Stimulated activated CD8-positive, alpha-beta memory T cell treated with anti-CD3 and anti-CD28 coated beads, Interleukin-2, amount 100 ng/mL, for 1 hour (primary cell): ENCODE data around the gene UBE2QL1.

Experiments used
- DNase-seq, 2 donors: peaks; one replicate each; pipeline ENCODE4 v3.0.0-alpha.2; 2020; ENCODE audit warnings: low read depth in 2 of 2

UBE2QL1 gene, protein sequence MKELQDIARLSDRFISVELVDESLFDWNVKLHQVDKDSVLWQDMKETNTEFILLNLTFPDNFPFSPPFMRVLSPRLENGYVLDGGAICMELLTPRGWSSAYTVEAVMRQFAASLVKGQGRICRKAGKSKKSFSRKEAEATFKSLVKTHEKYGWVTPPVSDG

DNA sequence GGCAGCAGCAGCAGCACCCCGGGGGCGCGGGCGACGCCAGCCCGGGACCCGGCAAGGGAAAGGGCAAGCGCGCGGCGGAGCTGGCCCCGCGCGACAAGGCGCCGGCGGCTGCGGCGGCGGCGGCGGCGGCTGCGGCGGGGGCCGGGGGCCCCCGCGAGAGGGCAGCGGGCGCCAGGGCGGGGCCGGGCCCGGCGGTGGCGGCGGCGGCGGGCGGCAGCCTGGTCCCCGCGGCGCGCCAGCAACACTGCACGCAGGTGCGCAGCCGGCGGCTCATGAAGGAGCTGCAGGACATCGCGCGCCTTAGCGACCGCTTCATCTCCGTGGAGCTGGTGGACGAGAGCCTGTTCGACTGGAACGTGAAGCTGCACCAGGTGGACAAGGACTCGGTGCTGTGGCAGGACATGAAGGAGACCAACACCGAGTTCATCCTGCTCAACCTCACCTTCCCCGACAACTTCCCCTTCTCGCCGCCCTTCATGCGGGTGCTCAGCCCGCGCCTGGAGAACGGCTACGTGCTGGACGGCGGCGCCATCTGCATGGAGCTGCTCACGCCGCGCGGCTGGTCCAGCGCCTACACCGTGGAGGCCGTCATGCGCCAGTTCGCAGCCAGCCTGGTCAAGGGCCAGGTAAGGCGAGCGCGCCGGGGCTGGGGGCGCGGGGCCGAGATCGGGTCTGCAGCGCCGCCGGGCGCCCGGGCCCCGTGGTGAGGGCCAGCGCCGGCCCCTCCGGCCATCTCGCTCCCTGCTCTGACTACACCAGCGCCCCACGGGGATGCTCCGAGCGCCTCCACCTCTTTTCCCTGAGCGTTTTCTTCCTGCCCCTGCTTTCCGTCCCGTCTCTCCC lies at the start of gene UBE2QL1:
Gene UBE2QL1 (plus strand): TSS at position 238 of the 843 bp plus-strand sequence. CDS start 35 bp downstream, at position 273.
- DNase-seq: no peak

GRCh38 chr5:6399980-6400910 lies 48.4 kb upstream of the UBE2QL1 start:
- no peak for DNase-seq

- no peak for DNase-seq
These were observed 47.2 kb upstream of the UBE2QL1 start for GRCh38 chr5:6401410-6401809.

- no peak for DNase-seq
These were observed 45.7 kb upstream of the UBE2QL1 start for GRCh38 chr5:6402939-6403338.

DNA sequence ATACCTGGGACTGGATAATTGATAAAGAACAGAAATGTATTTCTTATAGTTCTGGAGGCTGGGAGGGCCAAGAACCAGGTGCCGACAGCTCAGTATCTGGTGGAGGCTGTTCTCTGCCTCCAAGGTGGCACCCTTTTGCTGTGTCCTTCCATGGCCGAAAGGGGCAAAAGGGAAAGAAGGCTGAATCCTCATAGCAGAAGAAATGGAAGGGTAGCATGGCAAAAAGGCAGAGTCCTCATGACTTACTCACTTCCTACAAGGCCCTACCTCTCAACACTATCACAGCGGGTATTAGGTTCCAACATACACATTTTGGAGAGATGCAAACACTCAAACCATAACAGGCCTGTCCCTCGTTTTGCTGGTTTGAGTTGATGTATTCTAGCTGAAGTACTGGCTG lies 45.2 kb upstream of the UBE2QL1 start:
- no peak for DNase-seq

GRCh38 chr5:6404129-6404528 lies 44.5 kb upstream of the UBE2QL1 start:
- no peak for DNase-seq

- DNase-seq: no peak
These were observed 43.1 kb upstream of the UBE2QL1 start for GRCh38 chr5:6405591-6405990.

- no peak for DNase-seq
These were observed 41.0 kb upstream of the UBE2QL1 start for GRCh38 chr5:6407558-6408259.

DNA sequence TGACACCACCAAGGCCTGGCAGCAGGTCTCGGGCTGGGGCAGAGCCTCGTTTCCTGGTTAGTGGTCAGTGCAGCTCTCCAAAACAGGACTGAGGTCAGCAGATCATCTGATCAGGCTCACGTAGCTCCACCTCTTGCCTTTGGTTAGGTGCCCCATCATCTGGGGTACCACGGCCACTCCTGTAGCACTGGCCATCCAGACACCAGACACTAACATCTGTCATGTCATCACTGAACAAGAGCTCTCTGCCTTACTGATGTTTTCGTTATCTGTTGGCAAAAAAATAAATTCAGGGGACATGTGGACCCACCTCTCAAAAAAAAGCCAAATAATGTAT lies 40.4 kb upstream of the UBE2QL1 start:
- no peak for DNase-seq

DNA sequence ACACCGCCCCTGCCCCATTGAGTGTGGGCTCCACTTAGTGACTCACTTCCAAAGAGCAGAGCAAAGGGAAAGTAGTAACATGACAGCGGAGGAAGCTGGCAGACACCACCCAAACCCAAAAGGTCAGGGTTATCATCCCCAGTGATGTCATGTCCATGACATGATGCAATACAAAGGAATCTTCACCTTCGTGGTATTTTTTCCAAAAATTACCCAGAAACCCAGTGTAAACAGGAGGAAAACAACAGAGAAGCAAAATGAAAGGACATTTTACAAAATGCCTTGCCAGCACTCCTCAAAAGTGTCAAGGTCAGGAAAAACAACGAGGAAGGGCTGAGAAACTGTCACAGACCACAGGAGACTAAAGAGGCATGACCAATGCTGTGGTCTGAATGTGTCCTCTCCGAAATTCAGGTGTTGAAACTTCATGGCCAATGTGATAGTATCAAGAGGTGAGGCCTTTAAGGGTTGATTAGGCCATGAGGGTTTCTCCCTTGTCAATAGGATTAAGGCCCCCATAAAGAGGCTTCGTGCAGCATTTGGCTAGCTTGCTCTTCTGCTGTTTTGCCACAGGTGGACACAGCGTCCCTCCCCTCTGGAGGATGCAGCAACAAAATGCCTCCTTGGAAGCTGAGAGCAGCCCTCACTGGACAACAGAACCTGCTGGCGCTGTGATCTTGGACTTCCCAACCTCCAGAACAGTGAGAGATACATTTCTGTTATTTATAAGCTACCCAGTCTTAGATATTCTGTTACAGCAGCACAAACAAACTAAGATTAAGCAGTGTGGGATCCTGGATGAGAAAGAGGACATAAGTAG lies 39.8 kb upstream of the UBE2QL1 start:
- DNase-seq: no peak

GRCh38 chr5:6410421-6410820 lies 38.2 kb upstream of the UBE2QL1 start:
- no peak for DNase-seq

- no peak for DNase-seq
These were observed 37.5 kb upstream of the UBE2QL1 start for GRCh38 chr5:6411141-6411540.

GRCh38 chr5:6412811-6413210 lies 35.8 kb upstream of the UBE2QL1 start:
- no peak for DNase-seq

DNA sequence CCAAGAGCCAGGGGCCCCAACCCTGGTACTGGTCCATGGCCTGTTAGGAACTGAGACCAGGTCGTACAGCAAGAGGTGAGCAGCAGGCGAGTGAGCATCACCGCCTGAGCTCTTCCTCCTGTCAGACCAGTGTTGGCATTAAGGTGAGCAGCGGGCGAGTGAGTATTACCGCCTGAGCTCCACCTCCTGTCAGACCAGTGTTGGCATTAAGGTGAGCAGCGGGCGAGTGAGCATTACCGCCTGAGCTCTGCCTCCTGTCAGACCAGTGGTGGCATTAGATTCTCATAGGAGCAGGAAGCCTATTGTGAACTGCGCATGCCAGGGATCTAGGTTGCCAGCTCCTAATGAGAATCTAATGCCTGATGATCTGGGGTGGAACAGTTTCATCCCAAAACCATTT lies 31.0 kb upstream of the UBE2QL1 start:
- DNase-seq: no peak

DNA sequence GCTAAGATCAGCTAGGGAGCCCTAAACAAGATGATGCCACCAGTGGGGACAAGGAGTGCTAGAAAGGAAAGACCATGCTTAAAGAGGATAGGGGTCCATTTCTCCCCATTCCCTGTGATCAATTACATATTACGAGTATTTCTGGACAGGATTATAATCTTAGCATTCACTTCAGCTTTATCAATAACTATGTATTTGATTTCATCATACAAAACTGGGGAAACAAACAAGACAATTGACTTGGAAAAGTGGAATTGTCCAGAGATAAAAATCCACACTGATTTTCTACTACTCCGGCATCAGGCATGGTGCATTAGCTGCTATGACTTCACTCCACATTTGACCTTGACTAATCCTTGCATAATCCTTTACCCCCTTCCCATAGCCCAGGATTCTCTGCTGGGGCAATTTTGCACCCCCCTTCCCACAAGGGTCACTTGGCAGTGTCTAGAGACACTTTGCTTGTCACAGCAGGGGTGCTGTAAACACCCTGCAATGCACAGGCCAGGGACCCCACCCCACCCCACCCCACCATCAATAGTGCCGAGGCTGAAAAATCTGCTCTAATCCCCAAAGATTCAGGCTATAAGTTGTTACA lies 29.9 kb upstream of the UBE2QL1 start:
- no peak for DNase-seq

DNA sequence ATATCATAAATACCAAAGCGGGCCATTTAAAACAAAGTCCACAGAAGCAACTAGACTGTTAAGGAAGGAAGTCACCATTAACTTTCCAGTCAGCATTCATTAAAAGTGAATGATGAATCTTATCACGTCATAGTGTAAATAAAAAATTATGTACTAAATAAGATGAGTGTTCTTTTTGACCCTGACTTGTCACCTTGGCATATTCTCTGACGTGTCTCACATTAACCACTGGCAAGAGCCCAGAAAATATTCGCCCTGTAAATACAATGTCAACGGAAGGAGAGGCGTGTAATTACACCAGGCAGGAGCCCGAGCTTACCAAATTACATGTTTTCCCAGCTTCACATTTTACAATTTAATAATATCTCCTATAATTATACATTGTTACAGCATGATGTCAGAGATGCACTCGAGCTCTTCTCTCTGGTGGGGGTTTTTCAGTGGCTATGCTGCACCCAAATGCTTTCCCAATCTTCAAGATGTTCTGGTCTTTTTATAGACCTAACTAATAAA lies 29.3 kb upstream of the UBE2QL1 start:
- no peak for DNase-seq

DNA sequence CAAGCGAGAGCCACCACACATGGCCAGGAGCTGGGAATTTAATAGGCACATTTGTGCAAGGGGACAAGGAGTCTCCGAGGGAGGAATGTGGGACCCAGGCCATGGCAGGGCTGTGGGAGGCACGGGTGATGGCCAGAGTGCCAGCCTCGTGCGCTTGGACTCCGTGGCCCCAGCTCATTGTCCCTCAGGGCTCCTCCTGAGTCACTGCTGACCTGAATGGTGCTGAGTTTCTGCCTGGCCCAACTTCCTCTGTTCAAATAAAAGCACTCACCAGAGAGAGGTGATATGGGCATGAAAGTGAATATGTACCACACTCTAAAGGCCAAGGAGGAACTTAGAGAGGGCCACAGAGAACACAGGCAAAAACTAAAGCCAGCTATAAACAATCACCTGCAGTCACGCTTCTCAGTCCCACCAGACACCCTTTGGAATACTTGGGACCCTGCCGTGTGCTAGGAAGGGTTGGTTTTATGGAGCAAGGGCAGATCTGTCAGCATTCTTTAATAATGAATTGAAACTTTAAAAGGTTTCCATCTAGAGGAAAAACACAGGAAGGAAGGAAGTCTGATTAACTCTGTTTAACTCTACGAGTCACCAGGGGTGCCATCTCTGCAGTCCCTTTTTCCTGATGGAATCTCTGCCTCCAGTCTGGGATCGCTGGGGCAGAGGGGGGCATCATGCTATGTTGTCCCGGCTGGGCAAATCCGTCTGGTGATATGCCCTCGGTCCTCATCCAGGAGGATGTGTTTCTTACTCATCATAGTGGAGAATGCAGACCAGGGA lies 25.1 kb upstream of the UBE2QL1 start:
- DNase-seq: no peak

DNA sequence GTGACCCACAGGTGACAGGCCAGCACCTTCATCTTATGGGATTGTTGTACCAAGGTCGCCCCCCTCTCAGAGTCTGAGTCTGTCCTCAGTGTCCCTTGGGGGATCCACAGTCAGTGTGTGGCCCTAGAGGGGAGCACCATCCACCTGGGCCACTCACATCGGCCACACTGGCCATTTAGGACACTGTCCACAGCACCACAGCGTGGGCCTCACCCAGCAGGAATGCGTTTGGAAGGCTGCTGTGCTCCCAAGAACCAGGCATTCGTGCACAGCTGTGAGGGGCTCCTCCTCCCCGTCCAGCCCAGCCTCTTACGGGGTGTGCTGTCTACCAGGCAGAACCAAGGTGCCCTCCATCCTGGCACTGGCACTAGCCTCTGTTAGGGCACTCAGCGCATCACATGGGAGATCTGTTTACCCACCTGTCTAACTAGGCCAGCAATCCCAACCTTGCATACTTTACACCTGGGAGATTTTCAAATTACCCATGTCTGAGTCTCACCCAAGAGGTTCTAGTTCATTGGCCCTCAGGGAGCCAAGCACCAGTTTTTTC lies 24.5 kb upstream of the UBE2QL1 start:
- DNase-seq: no peak

GRCh38 chr5:6424700-6425099 lies 24.0 kb upstream of the UBE2QL1 start:
- no peak for DNase-seq
